Fibroblast of lung (primary cell): ENCODE data around the gene SPC25.

ENCODE experiments used
- EZH2 ChIP-seq: IDR thresholded peaks from 2 replicates; pipeline ENCODE4 v1.5.1; 2012; ENCODE audit warnings: low read length, control low read depth, mild to moderate bottlenecking; ENCODE audit errors: missing control alignments
- TF ChIP-seq, protein P1 (sequence below), 2 donors: IDR thresholded peaks in 1 of 2; conservative IDR thresholded peaks in 1 of 2; 1 replicate in 1 of 2; 2 replicates in 1 of 2; pipeline ENCODE4 v1.5.1; 2011 to 2012; ENCODE audit warnings: low read length in 2 of 2, control low read depth in 1 of 2, inconsistent platforms in 1 of 2, low read depth in 1 of 2, mild to moderate bottlenecking in 1 of 2

DNA sequence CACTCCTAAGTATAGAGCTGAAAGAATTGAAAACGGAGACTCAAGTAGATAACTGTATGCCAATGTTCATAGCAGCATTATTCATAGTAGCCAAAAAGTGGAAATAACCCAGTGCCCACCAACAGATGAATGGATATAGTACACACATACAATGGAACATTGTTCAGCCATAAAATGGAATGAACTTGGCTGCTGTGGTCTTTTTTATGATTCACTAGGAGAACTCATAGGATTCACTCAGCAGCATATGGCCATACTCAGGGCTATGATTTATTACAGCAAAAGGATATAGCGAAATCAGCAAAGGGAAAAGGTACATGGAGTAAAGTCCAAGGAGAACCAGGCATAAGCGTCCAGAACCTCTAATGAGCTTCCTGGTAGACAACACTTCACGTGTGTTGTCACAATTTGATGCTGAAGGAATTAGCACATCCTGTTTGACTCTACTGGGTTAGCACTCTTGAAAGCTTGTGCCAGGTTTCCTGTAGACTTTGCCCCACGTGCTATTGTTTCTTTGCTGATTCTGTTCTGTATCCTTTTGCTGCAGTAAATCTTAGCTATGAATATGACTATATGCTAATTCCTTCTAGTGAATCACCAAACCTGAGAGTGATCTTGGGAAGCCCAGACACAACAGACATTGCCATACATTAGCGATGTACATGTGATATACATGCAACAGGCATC lies 15.7 kb downstream of the SPC25 start:
- TF ChIP-seq, protein P1, sequence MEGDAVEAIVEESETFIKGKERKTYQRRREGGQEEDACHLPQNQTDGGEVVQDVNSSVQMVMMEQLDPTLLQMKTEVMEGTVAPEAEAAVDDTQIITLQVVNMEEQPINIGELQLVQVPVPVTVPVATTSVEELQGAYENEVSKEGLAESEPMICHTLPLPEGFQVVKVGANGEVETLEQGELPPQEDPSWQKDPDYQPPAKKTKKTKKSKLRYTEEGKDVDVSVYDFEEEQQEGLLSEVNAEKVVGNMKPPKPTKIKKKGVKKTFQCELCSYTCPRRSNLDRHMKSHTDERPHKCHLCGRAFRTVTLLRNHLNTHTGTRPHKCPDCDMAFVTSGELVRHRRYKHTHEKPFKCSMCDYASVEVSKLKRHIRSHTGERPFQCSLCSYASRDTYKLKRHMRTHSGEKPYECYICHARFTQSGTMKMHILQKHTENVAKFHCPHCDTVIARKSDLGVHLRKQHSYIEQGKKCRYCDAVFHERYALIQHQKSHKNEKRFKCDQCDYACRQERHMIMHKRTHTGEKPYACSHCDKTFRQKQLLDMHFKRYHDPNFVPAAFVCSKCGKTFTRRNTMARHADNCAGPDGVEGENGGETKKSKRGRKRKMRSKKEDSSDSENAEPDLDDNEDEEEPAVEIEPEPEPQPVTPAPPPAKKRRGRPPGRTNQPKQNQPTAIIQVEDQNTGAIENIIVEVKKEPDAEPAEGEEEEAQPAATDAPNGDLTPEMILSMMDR (conservative IDR thresholded peaks at IDR 0.05 in 1 of 2, IDR thresholded peaks at IDR 0.05 in 1 of 2; ENCODE audit: low read depth in 1 of 2, low read length in 2 of 2), result no peak
- no peak for TF ChIP-seq EZH2
